DOHH2 (cell line): ENCODE data around the gene KIRREL3.

Source experiments
- EZH2phosphoT487 ChIP-seq: fragments of 200-600 bp; sonication (generic); IDR thresholded peaks from 2 replicates; pipeline ENCODE4 v1.6.1; 2017; ENCODE audit warnings: borderline replicate concordance, mild to moderate bottlenecking, antibody characterized with exemption, low read length, moderate library complexity, mixed read lengths
- TF ChIP-seq, protein P1 (sequence below): fragments of 200-600 bp; sonication (generic); IDR thresholded peaks from one replicate; pipeline ENCODE4 v1.5.1; 2014; ENCODE audit warnings: antibody characterized with exemption, mild to moderate bottlenecking, low read depth, low read length; ENCODE audit not compliant: poor library complexity, severe bottlenecking

- TF ChIP-seq, protein P1, sequence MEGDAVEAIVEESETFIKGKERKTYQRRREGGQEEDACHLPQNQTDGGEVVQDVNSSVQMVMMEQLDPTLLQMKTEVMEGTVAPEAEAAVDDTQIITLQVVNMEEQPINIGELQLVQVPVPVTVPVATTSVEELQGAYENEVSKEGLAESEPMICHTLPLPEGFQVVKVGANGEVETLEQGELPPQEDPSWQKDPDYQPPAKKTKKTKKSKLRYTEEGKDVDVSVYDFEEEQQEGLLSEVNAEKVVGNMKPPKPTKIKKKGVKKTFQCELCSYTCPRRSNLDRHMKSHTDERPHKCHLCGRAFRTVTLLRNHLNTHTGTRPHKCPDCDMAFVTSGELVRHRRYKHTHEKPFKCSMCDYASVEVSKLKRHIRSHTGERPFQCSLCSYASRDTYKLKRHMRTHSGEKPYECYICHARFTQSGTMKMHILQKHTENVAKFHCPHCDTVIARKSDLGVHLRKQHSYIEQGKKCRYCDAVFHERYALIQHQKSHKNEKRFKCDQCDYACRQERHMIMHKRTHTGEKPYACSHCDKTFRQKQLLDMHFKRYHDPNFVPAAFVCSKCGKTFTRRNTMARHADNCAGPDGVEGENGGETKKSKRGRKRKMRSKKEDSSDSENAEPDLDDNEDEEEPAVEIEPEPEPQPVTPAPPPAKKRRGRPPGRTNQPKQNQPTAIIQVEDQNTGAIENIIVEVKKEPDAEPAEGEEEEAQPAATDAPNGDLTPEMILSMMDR = no peak
- TF ChIP-seq EZH2phosphoT487 = no peak
These were observed 548.1 kb downstream of the KIRREL3 start for GRCh38 chr11:126452241-126453101.
